Trophoblast cell (in vitro differentiated cells and primary cell): Measurements from ENCODE around the gene SYPL2.

Source experiments
- DNase-seq, 2 donors: peaks; one replicate each; pipeline ENCODE4 v3.0.0-alpha.2; 2016
- H2AFZ ChIP-seq: 2 replicates; pipeline ENCODE4 v1.6.1; 2013; ENCODE audit warnings: low read length, moderate library complexity, mild to moderate bottlenecking; ENCODE audit not compliant: insufficient read depth, poor library complexity
- H2AK5ac ChIP-seq: 2 replicates; pipeline ENCODE4 v1.6.1; 2013; ENCODE audit warnings: mild to moderate bottlenecking, low read length
- H2BK120ac ChIP-seq: 2 replicates; pipeline ENCODE4 v1.6.1; 2013; ENCODE audit warnings: low read length, mild to moderate bottlenecking, moderate library complexity; ENCODE audit not compliant: insufficient read depth, poor library complexity
- H2BK12ac ChIP-seq: 2 replicates; pipeline ENCODE4 v1.6.1; 2013; ENCODE audit warnings: mild to moderate bottlenecking, low read length, moderate library complexity
- H2BK5ac ChIP-seq: 2 replicates; pipeline ENCODE4 v1.6.1; 2013; ENCODE audit warnings: low read length, low read depth, moderate library complexity, mild to moderate bottlenecking; ENCODE audit not compliant: poor library complexity
- H3K14ac ChIP-seq: 2 replicates; pipeline ENCODE4 v1.6.1; 2013; ENCODE audit warnings: mild to moderate bottlenecking, low read length
- H3K18ac ChIP-seq: 2 replicates; pipeline ENCODE4 v1.6.1; 2013; ENCODE audit warnings: mild to moderate bottlenecking, low read length
- H3K23ac ChIP-seq: 2 replicates; pipeline ENCODE4 v1.6.1; 2013; ENCODE audit warnings: low read length
- H3K27ac ChIP-seq: 2 replicates; pipeline ENCODE4 v1.5.1; 2013; ENCODE audit warnings: low read depth, mild to moderate bottlenecking, inconsistent platforms, low read length, moderate library complexity
- H3K27me3 ChIP-seq: 2 replicates; pipeline ENCODE4 v1.6.1; 2013; ENCODE audit warnings: inconsistent platforms, mild to moderate bottlenecking, low read length, moderate library complexity; ENCODE audit not compliant: insufficient read depth
- H3K36me3 ChIP-seq, 2 experiments: 1 replicate in 1 of 2; 2 replicates in 1 of 2; pipeline ENCODE4 v1.6.1; 2013; ENCODE audit warnings: low read length in 2 of 2, mild to moderate bottlenecking in 2 of 2, moderate library complexity in 1 of 2; ENCODE audit not compliant: insufficient read depth in 2 of 2, control insufficient read depth in 1 of 2
- H3K4ac ChIP-seq: 2 replicates; pipeline ENCODE4 v1.6.1; 2013; ENCODE audit warnings: low read depth, mild to moderate bottlenecking, low read length, moderate library complexity
- H3K4me1 ChIP-seq, 2 experiments: 1 replicate in 1 of 2; 2 replicates in 1 of 2; pipeline ENCODE4 v1.6.1; 2013; ENCODE audit warnings: low read length in 2 of 2, mild to moderate bottlenecking in 2 of 2, moderate library complexity in 1 of 2; ENCODE audit not compliant: insufficient read depth in 2 of 2, control insufficient read depth in 1 of 2
- H3K4me2 ChIP-seq: 2 replicates; pipeline ENCODE4 v1.6.1; 2013; ENCODE audit warnings: inconsistent platforms, mild to moderate bottlenecking, low read length, moderate library complexity
- H3K4me3 ChIP-seq: 2 replicates; pipeline ENCODE4 v1.5.1; 2013; ENCODE audit warnings: mild to moderate bottlenecking, low read depth, low read length, inconsistent platforms
- H3K79me1 ChIP-seq: one replicate; pipeline ENCODE4 v1.6.1; 2013; ENCODE audit warnings: low read length
- H3K79me2 ChIP-seq: 2 replicates; pipeline ENCODE4 v1.6.1; 2013; ENCODE audit warnings: low read length, mild to moderate bottlenecking; ENCODE audit not compliant: control insufficient read depth, insufficient read depth, poor library complexity
- H3K9ac ChIP-seq: 2 replicates; pipeline ENCODE4 v1.6.1; 2013; ENCODE audit warnings: mild to moderate bottlenecking, low read length
- H3K9me3 ChIP-seq: 2 replicates; pipeline ENCODE4 v1.6.1; 2013; ENCODE audit warnings: low read depth, mild to moderate bottlenecking, control low read depth, inconsistent platforms, low read length; ENCODE audit not compliant: insufficient read depth
- H4K12ac ChIP-seq: 2 replicates; pipeline ENCODE4 v1.6.1; 2013; ENCODE audit warnings: low read depth, mild to moderate bottlenecking, low read length, moderate library complexity
- H4K8ac ChIP-seq: 2 replicates; pipeline ENCODE4 v1.6.1; 2013; ENCODE audit warnings: low read depth, mild to moderate bottlenecking, low read length, moderate library complexity
- H4K91ac ChIP-seq: one replicate; pipeline ENCODE4 v1.6.1; 2013; ENCODE audit warnings: low read depth, mild to moderate bottlenecking, low read length, moderate library complexity
- WGBS: extraction: QIAGEN DNeasy Blood & Tissue Kit; methylation state at CpG from one replicate; pipeline ENCODE4 v1.1.7; 2013; ENCODE audit warnings: missing lambda C conversion rate; ENCODE audit not compliant: insufficient read length, insufficient coverage; ENCODE audit errors: extremely low coverage; 5-methylcytosine and 5-hydroxymethylcytosine counted together

The SYPL2 gene

DNA sequence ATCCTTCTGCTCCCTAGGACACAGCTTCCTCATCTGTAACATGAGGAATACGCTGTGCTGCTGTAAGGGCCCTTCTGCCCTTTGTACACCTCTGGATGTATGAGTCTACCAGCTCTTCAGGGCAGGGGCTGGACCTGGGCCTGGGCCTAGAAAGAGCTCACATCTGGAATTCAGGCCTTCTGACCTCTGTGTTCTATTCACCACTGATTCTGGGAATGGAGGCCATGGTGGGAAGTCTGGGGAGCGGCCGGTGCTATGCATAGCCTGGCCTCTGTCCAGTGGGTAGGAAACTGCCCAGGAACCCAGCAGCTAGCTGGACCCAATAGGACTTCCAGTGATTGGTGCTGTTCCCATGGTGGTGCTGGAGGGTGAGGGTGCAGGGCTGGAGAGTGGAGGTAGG lies 62.4 kb downstream of the SYPL2 start:
- H4K91ac ChIP-seq, result no peak overlapping the region
- H3K79me1 ChIP-seq, result no peaks in the 10 kb centered on the region
- no peak overlapping the region for H3K23ac ChIP-seq
- no peak overlapping the region for H3K27ac ChIP-seq
- no peak overlapping the region for H3K4me3 ChIP-seq
- no peak overlapping the region for H4K12ac ChIP-seq
- H3K36me3 ChIP-seq, result no peaks in the 10 kb centered on the region
- no peak for DNase-seq
- no peak overlapping the region for H3K9ac ChIP-seq
- H2BK5ac ChIP-seq, result no peak overlapping the region
- no peak overlapping the region for H4K8ac ChIP-seq
- peaks cover 0 to 2% of the 10 kb centered on the region in 2 experiments for H3K4me1 ChIP-seq
- peaks cover 2% of the 10 kb centered on the region for H3K9me3 ChIP-seq
- H3K14ac ChIP-seq, result no peak overlapping the region
- no peak overlapping the region for H3K4me2 ChIP-seq
- H2AFZ ChIP-seq, result no peak overlapping the region
- no peaks in the 10 kb centered on the region for H3K27me3 ChIP-seq
- no peaks in the 10 kb centered on the region for H3K79me2 ChIP-seq
- H2BK12ac ChIP-seq, result no peak overlapping the region
- H2AK5ac ChIP-seq, result no peak overlapping the region
- no peak overlapping the region for H3K18ac ChIP-seq
- WGBS, result no CpG with 5 or more reads among the region's 3 CpGs
- H3K4ac ChIP-seq, result no peak overlapping the region
- H2BK120ac ChIP-seq, result no peak overlapping the region

DNA sequence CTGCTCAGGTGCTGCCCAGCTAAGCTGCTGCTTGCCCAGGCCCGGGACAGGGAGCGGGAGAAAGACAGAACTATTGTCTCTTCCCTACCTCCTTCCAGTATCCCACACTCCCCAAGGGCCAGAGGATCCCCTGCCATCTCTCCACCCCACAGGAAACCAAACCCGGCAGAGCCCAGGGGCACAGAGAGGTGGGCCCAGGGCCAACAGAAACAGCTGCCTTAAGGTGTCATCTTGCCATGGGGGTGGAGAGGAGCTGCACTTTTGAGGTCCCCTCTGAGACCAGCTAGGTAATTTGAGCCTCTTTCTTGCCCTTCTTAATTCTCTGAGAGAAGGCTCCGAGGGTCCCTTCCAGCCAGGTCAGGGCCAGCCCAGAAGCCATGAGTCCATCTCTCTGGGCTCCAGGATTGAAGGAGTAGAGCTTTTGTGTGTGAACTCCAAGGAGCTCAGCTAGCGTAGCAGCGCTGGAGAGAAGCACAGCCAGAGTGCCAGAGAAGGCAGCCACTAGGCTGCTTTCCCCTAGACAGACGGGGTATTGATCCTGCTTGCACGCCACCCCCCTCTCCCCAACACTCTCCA lies 63.6 kb downstream of the SYPL2 start:
- H4K12ac ChIP-seq, result no peak overlapping the region
- no CpG with 5 or more reads among the region's 8 CpGs for WGBS
- H3K9me3 ChIP-seq, result peaks cover 2% of the 10 kb centered on the region
- H4K91ac ChIP-seq, result no peak overlapping the region
- no peak for DNase-seq
- no peaks in the 10 kb centered on the region for H3K79me1 ChIP-seq
- no peak overlapping the region for H2AFZ ChIP-seq
- no peak overlapping the region for H3K14ac ChIP-seq
- H3K9ac ChIP-seq, result no peak overlapping the region
- no peaks in the 10 kb centered on the region for H3K79me2 ChIP-seq
- no peak overlapping the region for H2BK12ac ChIP-seq
- H2BK5ac ChIP-seq, result no peak overlapping the region
- no peak overlapping the region for H3K23ac ChIP-seq
- H2BK120ac ChIP-seq, result no peak overlapping the region
- peaks cover 0 to 2% of the 10 kb centered on the region in 2 experiments for H3K4me1 ChIP-seq
- H3K27me3 ChIP-seq, result no peaks in the 10 kb centered on the region
- no peaks in the 10 kb centered on the region for H3K36me3 ChIP-seq
- H2AK5ac ChIP-seq, result no peak overlapping the region
- H3K4ac ChIP-seq, result no peak overlapping the region
- H3K4me3 ChIP-seq, result no peak overlapping the region
- no peak overlapping the region for H3K4me2 ChIP-seq
- no peak overlapping the region for H4K8ac ChIP-seq
- no peak overlapping the region for H3K18ac ChIP-seq
- no peak overlapping the region for H3K27ac ChIP-seq

DNA sequence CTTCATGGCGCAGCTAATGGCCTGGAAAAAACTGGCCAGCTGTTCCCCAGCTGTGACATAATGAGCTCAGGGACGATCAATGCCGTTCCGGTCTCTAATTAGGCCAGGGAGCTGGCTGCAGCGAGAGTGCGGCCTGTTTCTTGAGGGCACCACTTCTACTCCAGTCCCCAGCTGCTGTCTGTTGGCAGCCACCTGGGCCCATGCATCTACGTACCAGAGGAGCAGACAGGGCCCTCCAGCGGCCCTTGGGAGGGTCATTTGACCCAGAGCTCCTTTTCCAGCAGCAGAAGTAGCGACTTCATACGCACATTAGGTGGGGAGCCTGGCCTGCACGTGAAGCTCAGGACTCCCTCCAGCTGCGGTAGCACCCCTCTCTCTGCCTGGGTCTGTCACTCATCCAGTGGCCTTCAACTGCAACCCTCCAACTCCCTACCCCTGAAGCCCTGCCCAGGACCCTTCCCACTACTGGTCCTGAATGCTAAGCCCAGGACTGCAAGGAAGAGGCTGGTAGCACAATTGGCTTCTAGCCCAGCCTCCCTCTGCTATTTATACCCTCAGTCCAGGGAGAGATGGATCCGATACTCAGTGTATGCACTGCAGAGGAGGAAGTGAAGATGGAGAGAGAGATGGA lies 64.2 kb downstream of the SYPL2 start:
- no peak overlapping the region for H2AK5ac ChIP-seq
- H3K4ac ChIP-seq, result no peak overlapping the region
- no peak overlapping the region for H3K23ac ChIP-seq
- H3K36me3 ChIP-seq, result no peaks in the 10 kb centered on the region
- H3K4me3 ChIP-seq, result no peak overlapping the region
- peaks cover 2% of the 10 kb centered on the region for H3K9me3 ChIP-seq
- H3K4me2 ChIP-seq, result no peak overlapping the region
- no peak overlapping the region for H3K9ac ChIP-seq
- H2BK120ac ChIP-seq, result no peak overlapping the region
- no peaks in the 10 kb centered on the region for H3K27me3 ChIP-seq
- peaks cover 0 to 2% of the 10 kb centered on the region in 2 experiments for H3K4me1 ChIP-seq
- DNase-seq, result no peak
- H4K12ac ChIP-seq, result no peak overlapping the region
- H3K18ac ChIP-seq, result no peak overlapping the region
- no peak overlapping the region for H4K91ac ChIP-seq
- H2BK12ac ChIP-seq, result no peak overlapping the region
- H2AFZ ChIP-seq, result no peak overlapping the region
- H2BK5ac ChIP-seq, result no peak overlapping the region
- no peak overlapping the region for H3K27ac ChIP-seq
- H4K8ac ChIP-seq, result no peak overlapping the region
- no peak overlapping the region for H3K14ac ChIP-seq
- no peaks in the 10 kb centered on the region for H3K79me1 ChIP-seq
- H3K79me2 ChIP-seq, result no peaks in the 10 kb centered on the region
- WGBS, result no CpG with 5 or more reads among the region's 13 CpGs

DNA sequence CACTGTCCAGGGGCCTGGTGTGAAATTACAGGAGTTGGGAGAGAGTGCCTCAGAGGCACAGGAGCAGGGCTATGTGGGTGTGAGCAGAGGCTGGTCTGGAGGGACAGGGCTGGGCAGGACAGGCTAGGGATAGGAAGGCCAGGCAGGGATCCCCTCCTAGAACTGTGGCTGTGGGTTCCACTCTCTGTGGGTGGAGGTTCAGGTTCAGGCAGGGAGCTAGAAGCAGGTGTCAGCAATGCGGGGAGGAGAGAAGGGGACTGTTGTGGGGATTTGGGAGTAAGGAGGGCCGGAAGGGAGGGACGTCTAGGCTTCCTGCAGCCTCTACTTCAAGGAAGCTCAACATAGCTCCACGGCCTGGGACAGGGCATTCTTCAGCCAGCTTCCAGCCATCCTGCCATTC lies 65.0 kb downstream of the SYPL2 start:
- H3K18ac ChIP-seq, result no peak overlapping the region
- H3K4ac ChIP-seq, result no peak overlapping the region
- H3K27ac ChIP-seq, result no peak overlapping the region
- H4K91ac ChIP-seq, result no peak overlapping the region
- H2BK120ac ChIP-seq, result no peak overlapping the region
- no peak overlapping the region for H3K14ac ChIP-seq
- no peak overlapping the region for H2BK12ac ChIP-seq
- no peak overlapping the region for H3K4me2 ChIP-seq
- H2AFZ ChIP-seq, result no peak overlapping the region
- H3K27me3 ChIP-seq, result no peaks in the 10 kb centered on the region
- no peak overlapping the region for H3K23ac ChIP-seq
- H3K79me2 ChIP-seq, result no peaks in the 10 kb centered on the region
- no peak overlapping the region for H3K4me3 ChIP-seq
- peaks cover 2% of the 10 kb centered on the region for H3K9me3 ChIP-seq
- H4K12ac ChIP-seq, result no peak overlapping the region
- no peak overlapping the region for H2BK5ac ChIP-seq
- peaks cover 0 to 2% of the 10 kb centered on the region in 2 experiments for H3K4me1 ChIP-seq
- H4K8ac ChIP-seq, result no peak overlapping the region
- no peak overlapping the region for H3K9ac ChIP-seq
- H2AK5ac ChIP-seq, result no peak overlapping the region
- no peak for DNase-seq
- no peaks in the 10 kb centered on the region for H3K79me1 ChIP-seq
- H3K36me3 ChIP-seq, result no peaks in the 10 kb centered on the region
- WGBS, result no CpG with 5 or more reads among the region's 4 CpGs
